SU-DHL-6 (cell line): ENCODE data around the gene GLE1.

Experiments used
- EZH2phosphoT487 ChIP-seq: fragments of 200-600 bp; sonication (generic), shearing (Covaris generic); conservative IDR thresholded peaks from 2 replicates; pipeline ENCODE4 v1.6.1; 2018; ENCODE audit warnings: mild to moderate bottlenecking, antibody characterized with exemption, low read length, moderate library complexity, mixed read lengths
- TF ChIP-seq, protein P1 (sequence below): fragments of 200-600 bp; sonication (generic); IDR thresholded peaks from one replicate; pipeline ENCODE4 v1.5.1; 2017; ENCODE audit warnings: antibody characterized with exemption, mild to moderate bottlenecking, low read length, moderate library complexity; ENCODE audit not compliant: insufficient read depth, poor library complexity, severe bottlenecking

DNA sequence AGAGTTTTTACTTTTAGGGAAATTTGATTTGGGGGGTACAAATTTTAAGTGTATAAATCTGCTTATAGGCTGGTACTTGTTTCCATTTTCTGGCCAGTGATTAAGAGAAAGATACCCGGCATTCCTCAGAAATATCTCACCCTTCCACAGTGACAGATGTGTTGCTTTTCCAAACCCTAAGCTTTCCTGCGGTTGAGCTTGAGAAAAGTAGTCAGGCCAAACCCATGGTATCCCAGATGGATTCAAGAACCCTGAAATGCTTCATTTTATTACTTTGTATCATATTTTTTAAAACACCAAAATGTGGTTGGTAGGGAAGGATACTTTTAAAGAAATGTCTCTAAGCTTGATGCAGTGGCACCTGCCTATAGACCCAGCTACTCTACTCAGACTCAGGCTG, 71.4 kb downstream of the GLE1 start:
- TF ChIP-seq, protein P1, sequence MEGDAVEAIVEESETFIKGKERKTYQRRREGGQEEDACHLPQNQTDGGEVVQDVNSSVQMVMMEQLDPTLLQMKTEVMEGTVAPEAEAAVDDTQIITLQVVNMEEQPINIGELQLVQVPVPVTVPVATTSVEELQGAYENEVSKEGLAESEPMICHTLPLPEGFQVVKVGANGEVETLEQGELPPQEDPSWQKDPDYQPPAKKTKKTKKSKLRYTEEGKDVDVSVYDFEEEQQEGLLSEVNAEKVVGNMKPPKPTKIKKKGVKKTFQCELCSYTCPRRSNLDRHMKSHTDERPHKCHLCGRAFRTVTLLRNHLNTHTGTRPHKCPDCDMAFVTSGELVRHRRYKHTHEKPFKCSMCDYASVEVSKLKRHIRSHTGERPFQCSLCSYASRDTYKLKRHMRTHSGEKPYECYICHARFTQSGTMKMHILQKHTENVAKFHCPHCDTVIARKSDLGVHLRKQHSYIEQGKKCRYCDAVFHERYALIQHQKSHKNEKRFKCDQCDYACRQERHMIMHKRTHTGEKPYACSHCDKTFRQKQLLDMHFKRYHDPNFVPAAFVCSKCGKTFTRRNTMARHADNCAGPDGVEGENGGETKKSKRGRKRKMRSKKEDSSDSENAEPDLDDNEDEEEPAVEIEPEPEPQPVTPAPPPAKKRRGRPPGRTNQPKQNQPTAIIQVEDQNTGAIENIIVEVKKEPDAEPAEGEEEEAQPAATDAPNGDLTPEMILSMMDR = no peak
- no peak for TF ChIP-seq EZH2phosphoT487
